HepG2 (cell line): ENCODE measurements around the gene ID4. TPM values are rescaled to one million over a fixed set of nuclear protein-coding genes. Genes with fewer than 3 reads are reported as not detected.
A peak's percentile ranks its signal among the peaks of the same experiment; 100 is the strongest.

Experiments used
- BCL6 ChIP-seq: IDR thresholded peaks from 2 replicates; pipeline ENCODE4 v1.6.1; 2016; ENCODE audit warnings: missing genetic modification reagents, missing compliant biosample characterization
- DDIT3 ChIP-seq: sonication (generic); formaldehyde crosslinking; IDR thresholded peaks from 2 replicates; pipeline ENCODE4 v1.4.0; 2020; ENCODE audit warnings: mild to moderate bottlenecking, missing genetic modification reagents
- E2F1 ChIP-seq: sonication (generic); formaldehyde crosslinking; IDR thresholded peaks from 2 replicates; pipeline ENCODE4 v1.5.0; 2020; ENCODE audit warnings: missing genetic modification reagents
- GATAD1 ChIP-seq: IDR thresholded peaks from 2 replicates; pipeline ENCODE4 v1.6.1; 2016; ENCODE audit warnings: missing genetic modification reagents, missing compliant biosample characterization
- GFI1 ChIP-seq: sonication (generic); formaldehyde crosslinking; IDR thresholded peaks from 2 replicates; pipeline ENCODE4 v1.5.0; 2020; ENCODE audit warnings: missing genetic modification reagents, mild to moderate bottlenecking, borderline replicate concordance
- HNRNPLL ChIP-seq: fragments of 200-400 bp; formaldehyde crosslinking; IDR thresholded peaks from 2 replicates; pipeline ENCODE4 v1.6.1; 2017; ENCODE audit warnings: mild to moderate bottlenecking, low read depth, low read length; ENCODE audit not compliant: poor library complexity, severe bottlenecking
- NFKB2 ChIP-seq: sonication (generic); formaldehyde crosslinking; IDR thresholded peaks from 2 replicates; pipeline ENCODE4 v1.4.0; 2020; ENCODE audit warnings: missing genetic modification reagents, borderline replicate concordance
- PRDM10 ChIP-seq: sonication (generic); formaldehyde crosslinking; IDR thresholded peaks from 2 replicates; pipeline ENCODE4 v1.4.0; 2020; ENCODE audit warnings: low read depth, missing genetic modification reagents
- RBFOX2 ChIP-seq: fragments of 200-400 bp; formaldehyde crosslinking; IDR thresholded peaks from 2 replicates; pipeline ENCODE4 v1.6.1; 2017; ENCODE audit warnings: low read depth, mild to moderate bottlenecking, low read length
- SAP130 ChIP-seq: IDR thresholded peaks from 2 replicates; pipeline ENCODE4 v1.6.1; 2016; ENCODE audit warnings: low read depth
- TARDBP ChIP-seq: sonication (generic); formaldehyde crosslinking; IDR thresholded peaks from 2 replicates; pipeline ENCODE4 v1.8.0; 2022; ENCODE audit warnings: mild to moderate bottlenecking, missing genetic modification reagents
- THAP7 ChIP-seq: sonication (generic); formaldehyde crosslinking; IDR thresholded peaks from 2 replicates; pipeline ENCODE4 v1.8.1; 2023; ENCODE audit warnings: mild to moderate bottlenecking, missing genetic modification reagents
- UBTF ChIP-seq: sonication (generic); formaldehyde crosslinking; IDR thresholded peaks from 2 replicates; pipeline ENCODE4 v1.4.0; 2020; ENCODE audit warnings: mild to moderate bottlenecking, missing genetic modification reagents
- ZNF563 ChIP-seq: sonication (generic); formaldehyde crosslinking; IDR thresholded peaks from 2 replicates; pipeline ENCODE4 v1.8.0; 2022; ENCODE audit warnings: mild to moderate bottlenecking, moderate library complexity, missing genetic modification reagents
- ZNF800 ChIP-seq: sonication (generic); formaldehyde crosslinking; IDR thresholded peaks from 2 replicates; pipeline ENCODE4 v1.4.0; 2020; ENCODE audit warnings: missing genetic modification reagents
- ZNF850 ChIP-seq: sonication (generic); formaldehyde crosslinking; conservative IDR thresholded peaks from 2 replicates; pipeline ENCODE4 v1.9.0; 2021; ENCODE audit warnings: mild to moderate bottlenecking, missing genetic modification reagents
- ZSCAN20 ChIP-seq: sonication (generic); formaldehyde crosslinking; IDR thresholded peaks from 2 replicates; pipeline ENCODE4 v1.4.0; 2020; ENCODE audit warnings: missing genetic modification reagents, mild to moderate bottlenecking, borderline replicate concordance
- polyA plus RNA-seq, 8 experiments: library from polyadenylated mRNA; depleted of rRNA in 3 of 8; stranded (reverse) in 7 of 8; unstranded in 1 of 8; fragments of >200 nt; fragmentation: Illumina TruSeq in 4 of 8; extraction: Trizol in 4 of 8; gene quantifications; 2 replicates each; pipeline versions ENCODE4 v1.2.1 to v1.2.3, GENCODE V29; 2011 to 2016; ENCODE audit warnings: low read depth in 4 of 8, missing spikeins in 1 of 8, mixed read lengths in 1 of 8; ENCODE audit not compliant: insufficient read depth in 1 of 8
- total RNA-seq, 5 experiments: library from RNA; depleted of rRNA; stranded (reverse); fragments of >200 nt; fragmentation: Illumina TruSeq; extraction: Trizol; gene quantifications; 2 replicates each; pipeline ENCODE4 v1.2.3, GENCODE V29; 2016; ENCODE audit warnings: low read depth in 1 of 5

Gene ID4
- total and polyA plus RNA-seq, 2 of the 13 experiments (the other 11 are each of a cell fraction or from before 2014, with no cell fraction given) = 0.20 to 0.44 TPM

- peak; percentile 54; the same call in 1 of the 2 replicates for TF ChIP-seq UBTF (CRISPR knock-in tag)
- peak; percentile 9; the same call in 1 of the 2 replicates for TF ChIP-seq ZNF563 (CRISPR knock-in tag)
- TF ChIP-seq GATAD1 (CRISPR knock-in tag) = no peak
- TF ChIP-seq BCL6 (CRISPR knock-in tag) = peak; percentile 3; the same call in 1 of the 2 replicates
- 0 out of 2 replicates have a peak, but pooled peaks have one; percentile 10 for TF ChIP-seq NFKB2 (CRISPR knock-in tag)
- peak; percentile 24 for TF ChIP-seq RBFOX2
- TF ChIP-seq ZNF800 = 0 out of 2 replicates have a peak, but pooled peaks have one; percentile 20
- no peak for TF ChIP-seq PRDM10
- peak; percentile 39; the same call in 1 of the 2 replicates for TF ChIP-seq GFI1
- peak; percentile 44 for TF ChIP-seq E2F1 (CRISPR knock-in tag)
- TF ChIP-seq THAP7 = no peak
- 0 out of 2 replicates have a peak, but pooled peaks have one; percentile 39 for TF ChIP-seq ZSCAN20
- peak; percentile 46 for TF ChIP-seq HNRNPLL
- no peak for TF ChIP-seq DDIT3
- peak; percentile 14; the same call in 1 of the 2 replicates for TF ChIP-seq TARDBP (CRISPR knock-in tag)
- no peak for TF ChIP-seq ZNF850 (CRISPR knock-in tag)
- peak; percentile 33; the same call in 1 of the 2 replicates for TF ChIP-seq SAP130 (CRISPR knock-in tag)
These were observed 606 bp downstream of the ID4 start (continued) for GRCh38 chr6:19837511-19838441.
